Progenitor cell of endocrine pancreas (in vitro differentiated cells): ENCODE measurements around the gene DNAJC1. TPM values are rescaled to one million over a fixed set of nuclear protein-coding genes. Genes with fewer than 3 reads are reported as not detected.

Experiments
- DNase-seq: peaks from one replicate; pipeline ENCODE4 v3.0.0; 2021; ENCODE audit warnings: low spot score; ENCODE audit not compliant: unreplicated experiment
- H3K27ac Mint-ChIP-seq: 2 replicates; pipeline ENCODE4 v1.8.0; 2021; ENCODE audit warnings: mild to moderate bottlenecking, moderate library complexity, mixed read lengths
- H3K27me3 Mint-ChIP-seq: 2 replicates; pipeline ENCODE4 v1.8.0; 2021; ENCODE audit warnings: mixed read lengths
- H3K36me3 Mint-ChIP-seq: 2 replicates; pipeline ENCODE4 v1.8.0; 2022; ENCODE audit warnings: mixed read lengths; ENCODE audit not compliant: insufficient read depth
- H3K4me1 Mint-ChIP-seq: 2 replicates; pipeline ENCODE4 v1.8.0; 2021; ENCODE audit warnings: low read depth, mixed read lengths
- H3K4me3 Mint-ChIP-seq: 2 replicates; pipeline ENCODE4 v1.8.0; 2021; ENCODE audit warnings: low read depth, mild to moderate bottlenecking, moderate library complexity, mixed read lengths
- H3K9me3 Mint-ChIP-seq: 2 replicates; pipeline ENCODE4 v1.8.0; 2021; ENCODE audit warnings: low read depth, mixed read lengths
- long read RNA-seq: library from polyadenylated mRNA; unstranded; transcript quantifications from one replicate; pipeline ENCODE4 v2.0.0, GENCODE V29; 2020
- total RNA-seq: library from RNA; stranded (reverse); gene quantifications from 2 replicates; pipeline ENCODE4 v1.2.1, GENCODE V29; 2021
- TF ChIP-seq, protein P1 (sequence below): fragments of 200-600 bp; sonication (generic); IDR thresholded peaks from one replicate; pipeline ENCODE4 v1.5.0; 2021; ENCODE audit warnings: antibody characterized with exemption, mild to moderate bottlenecking; ENCODE audit not compliant: unreplicated experiment

The DNAJC1 gene
- total RNA-seq, result 28.5 and 29.1 TPM in 2 replicates
- long read RNA-seq, partial matches to known transcripts, result 4 of 10 reads
- long read RNA-seq, other reads (novel, unspliced or antisense), result 2 of 10 reads

DNA sequence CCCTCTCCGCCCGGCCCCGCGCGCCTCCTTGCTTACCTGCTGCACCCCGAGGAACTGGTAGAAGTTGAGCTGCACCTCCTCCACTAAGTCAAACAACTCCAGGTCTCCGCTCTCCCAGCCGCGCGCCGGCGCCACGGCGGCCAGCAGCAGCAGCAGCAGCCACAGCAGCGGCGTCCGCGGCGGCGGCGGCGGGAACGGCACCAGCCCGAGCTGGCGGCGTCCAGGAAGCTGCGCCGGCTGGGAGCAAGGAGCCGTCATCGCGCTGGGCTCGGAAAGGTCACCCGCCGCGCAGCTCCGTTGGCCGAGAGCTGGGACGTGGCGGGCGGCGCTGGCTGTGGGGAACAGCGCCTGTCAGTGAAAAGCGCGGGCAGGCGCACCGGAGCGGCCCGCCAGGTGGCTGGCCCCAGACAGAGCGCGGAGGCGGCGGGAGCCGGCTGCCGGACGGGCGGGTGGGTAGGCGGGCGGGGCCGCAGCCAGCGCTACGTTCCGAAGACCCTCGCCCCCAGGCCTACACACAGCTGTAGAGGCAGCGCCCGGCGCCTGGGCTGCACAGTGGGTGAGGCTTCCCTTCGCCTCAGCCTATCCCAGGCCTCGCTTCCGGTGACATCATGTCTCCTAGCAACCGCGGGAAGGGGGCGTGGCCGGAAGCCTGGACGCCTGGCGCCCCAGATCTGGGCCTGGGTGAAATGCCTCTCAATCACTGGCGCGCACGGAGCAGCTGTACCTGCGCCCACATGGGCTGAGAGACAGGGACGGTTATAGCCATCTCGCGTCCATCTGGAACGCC lies at the start of gene DNAJC1:
TSS of gene DNAJC1 (minus strand) at position 554 of the 787 bp plus-strand sequence. CDS start at position 258, 296 bp downstream.
- no peaks in the 10 kb centered on the region for H3K27me3 Mint-ChIP-seq
- H3K27ac Mint-ChIP-seq, result peak within 1 kb of the TSS; percentile 89
- peaks cover 8% of the 10 kb centered on the region for H3K9me3 Mint-ChIP-seq
- H3K36me3 Mint-ChIP-seq, result peaks cover 6% of the 10 kb centered on the region
- peak within 1 kb of the TSS; percentile 83 for H3K4me3 Mint-ChIP-seq
- DNase-seq, result peak; percentile 96
- H3K4me1 Mint-ChIP-seq, result peaks cover 23% of the 10 kb centered on the region
- TF ChIP-seq, protein P1, sequence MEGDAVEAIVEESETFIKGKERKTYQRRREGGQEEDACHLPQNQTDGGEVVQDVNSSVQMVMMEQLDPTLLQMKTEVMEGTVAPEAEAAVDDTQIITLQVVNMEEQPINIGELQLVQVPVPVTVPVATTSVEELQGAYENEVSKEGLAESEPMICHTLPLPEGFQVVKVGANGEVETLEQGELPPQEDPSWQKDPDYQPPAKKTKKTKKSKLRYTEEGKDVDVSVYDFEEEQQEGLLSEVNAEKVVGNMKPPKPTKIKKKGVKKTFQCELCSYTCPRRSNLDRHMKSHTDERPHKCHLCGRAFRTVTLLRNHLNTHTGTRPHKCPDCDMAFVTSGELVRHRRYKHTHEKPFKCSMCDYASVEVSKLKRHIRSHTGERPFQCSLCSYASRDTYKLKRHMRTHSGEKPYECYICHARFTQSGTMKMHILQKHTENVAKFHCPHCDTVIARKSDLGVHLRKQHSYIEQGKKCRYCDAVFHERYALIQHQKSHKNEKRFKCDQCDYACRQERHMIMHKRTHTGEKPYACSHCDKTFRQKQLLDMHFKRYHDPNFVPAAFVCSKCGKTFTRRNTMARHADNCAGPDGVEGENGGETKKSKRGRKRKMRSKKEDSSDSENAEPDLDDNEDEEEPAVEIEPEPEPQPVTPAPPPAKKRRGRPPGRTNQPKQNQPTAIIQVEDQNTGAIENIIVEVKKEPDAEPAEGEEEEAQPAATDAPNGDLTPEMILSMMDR, result no peak

DNA sequence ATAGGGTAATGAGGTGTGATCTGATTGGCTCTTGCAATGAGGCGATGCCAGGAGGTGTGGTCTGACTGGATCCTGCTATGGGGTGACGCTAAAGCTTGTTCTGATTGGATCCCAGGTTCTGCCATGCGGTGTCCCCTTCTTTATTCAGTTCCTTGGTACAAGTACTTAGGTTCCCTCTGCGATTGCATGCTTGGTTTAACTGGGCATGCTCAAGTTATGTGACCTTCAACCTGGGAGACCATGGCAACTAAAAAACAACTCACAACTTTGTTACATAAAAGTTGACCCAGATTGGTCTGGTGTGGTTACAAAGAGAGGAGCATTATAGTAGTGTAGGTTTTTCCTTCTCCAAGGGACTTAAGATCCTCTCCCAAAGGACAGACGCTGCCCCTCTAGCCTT lies 49.5 kb upstream of the DNAJC1 start:
- no peak for DNase-seq
- H3K9me3 Mint-ChIP-seq, result peaks cover 8% of the 10 kb centered on the region
- TF ChIP-seq, protein P1, result no peak
- no peaks in the 10 kb centered on the region for H3K27me3 Mint-ChIP-seq
- H3K27ac Mint-ChIP-seq, result no peak overlapping the region
- H3K4me1 Mint-ChIP-seq, result no peaks in the 10 kb centered on the region
- H3K4me3 Mint-ChIP-seq, result no peak overlapping the region
- no peaks in the 10 kb centered on the region for H3K36me3 Mint-ChIP-seq

GRCh38 chr10:22049635-22050034 lies 46.1 kb upstream of the DNAJC1 start:
- Mint-ChIP-seq H3K36me3 (no peaks in the 10 kb centered on the region), H3K27me3 (no peaks in the 10 kb centered on the region), H3K9me3 (peaks cover 5% of the 10 kb centered on the region), H3K27ac (no peak overlapping the region), H3K4me3 (no peak overlapping the region), H3K4me1 (no peaks in the 10 kb centered on the region)
- TF ChIP-seq, protein P1, result no peak
- DNase-seq, result no peak

DNA sequence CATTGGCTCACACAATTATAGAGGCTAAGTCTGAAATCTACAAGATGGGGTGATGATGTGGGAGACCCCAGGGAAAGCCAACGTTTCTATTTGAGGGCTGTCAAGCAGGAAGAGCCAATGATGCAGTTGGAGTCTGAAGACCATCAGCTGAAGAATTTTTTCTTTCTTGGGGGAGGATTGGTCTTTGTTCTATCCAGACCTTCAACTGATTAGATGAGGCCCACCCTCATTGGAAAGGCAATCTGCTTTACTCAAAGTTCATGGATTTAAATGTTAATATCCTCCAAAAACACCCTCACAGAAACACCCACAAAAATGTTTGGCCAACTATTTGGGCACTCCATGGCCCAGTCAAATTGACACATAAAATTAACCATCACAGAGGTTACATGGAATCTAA lies 44.3 kb upstream of the DNAJC1 start:
- H3K9me3 Mint-ChIP-seq, result peaks cover 5% of the 10 kb centered on the region
- H3K27ac Mint-ChIP-seq, result no peak overlapping the region
- H3K36me3 Mint-ChIP-seq, result no peaks in the 10 kb centered on the region
- no peak for DNase-seq
- TF ChIP-seq, protein P1, result no peak
- no peak overlapping the region for H3K4me3 Mint-ChIP-seq
- H3K4me1 Mint-ChIP-seq, result peaks cover 6% of the 10 kb centered on the region
- H3K27me3 Mint-ChIP-seq, result no peaks in the 10 kb centered on the region

DNA sequence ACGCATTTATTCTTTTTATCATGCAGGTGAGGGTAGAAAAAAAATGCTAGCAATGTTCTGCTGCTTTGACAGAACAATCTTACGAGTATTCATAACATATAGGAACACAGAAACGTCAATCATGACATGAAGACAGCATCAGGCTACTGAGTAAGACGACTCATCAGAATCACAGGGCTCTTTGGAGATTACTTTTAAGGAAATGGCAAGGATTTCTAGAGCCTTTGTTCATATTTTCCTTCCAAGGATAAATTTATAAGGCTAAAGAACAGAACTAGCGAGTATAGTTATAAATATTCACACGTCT lies 39.8 kb upstream of the DNAJC1 start:
- H3K36me3 Mint-ChIP-seq, result no peaks in the 10 kb centered on the region
- peaks cover 13% of the 10 kb centered on the region for H3K4me1 Mint-ChIP-seq
- no peak for DNase-seq
- H3K4me3 Mint-ChIP-seq, result no peak overlapping the region
- TF ChIP-seq, protein P1, result no peak
- peaks cover 5% of the 10 kb centered on the region for H3K9me3 Mint-ChIP-seq
- peak overlapping the region; percentile 84 for H3K27ac Mint-ChIP-seq
- H3K27me3 Mint-ChIP-seq, result no peaks in the 10 kb centered on the region
